GM19351 (cell line): Measurements from ENCODE around the gene SH3BP4.

Experiments
- ATAC-seq: cut with Tn5 transposase; IDR thresholded peaks from one replicate; pipeline ENCODE4 v1.9.1; 2021; ENCODE audit warnings: mild to moderate bottlenecking, moderate library complexity; ENCODE audit not compliant: unreplicated experiment

The SH3BP4 gene

DNA sequence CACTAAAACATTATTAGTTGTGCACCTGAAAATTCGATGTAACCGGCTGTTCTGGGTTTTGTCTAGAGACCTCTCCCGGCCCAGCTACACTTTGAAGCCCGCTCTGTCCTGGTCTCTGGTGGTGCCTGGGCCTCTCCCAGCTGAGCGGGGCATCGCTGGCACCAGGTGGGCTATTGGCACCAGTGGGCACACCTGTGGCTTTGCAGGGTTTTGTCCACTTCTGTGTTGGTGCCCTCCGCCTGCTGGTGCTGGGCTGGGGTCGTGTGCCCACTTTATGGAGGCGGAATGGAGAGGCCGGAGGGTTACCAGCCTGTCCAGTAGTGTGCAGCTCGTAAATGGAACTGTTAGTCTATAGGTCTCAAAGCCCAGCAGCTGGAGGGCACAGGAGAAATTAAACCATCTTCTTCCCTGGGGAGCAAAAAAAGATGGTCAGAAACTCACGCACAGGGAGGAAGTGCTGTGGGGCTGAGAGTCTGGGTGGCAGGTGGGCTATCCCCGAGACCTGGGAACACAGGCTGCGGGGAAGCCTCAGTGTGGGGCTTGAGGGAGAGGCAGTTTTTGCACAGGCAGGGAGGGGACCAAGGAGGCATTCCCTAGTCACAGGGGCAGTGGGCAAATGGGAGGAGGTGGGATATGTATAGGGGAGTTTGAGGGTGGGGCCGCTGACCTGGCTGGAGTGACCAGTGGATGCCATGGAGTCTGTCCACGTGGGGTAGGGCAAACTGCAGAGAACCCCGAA, 30.4 kb downstream of the SH3BP4 start:
- no peak for ATAC-seq

DNA sequence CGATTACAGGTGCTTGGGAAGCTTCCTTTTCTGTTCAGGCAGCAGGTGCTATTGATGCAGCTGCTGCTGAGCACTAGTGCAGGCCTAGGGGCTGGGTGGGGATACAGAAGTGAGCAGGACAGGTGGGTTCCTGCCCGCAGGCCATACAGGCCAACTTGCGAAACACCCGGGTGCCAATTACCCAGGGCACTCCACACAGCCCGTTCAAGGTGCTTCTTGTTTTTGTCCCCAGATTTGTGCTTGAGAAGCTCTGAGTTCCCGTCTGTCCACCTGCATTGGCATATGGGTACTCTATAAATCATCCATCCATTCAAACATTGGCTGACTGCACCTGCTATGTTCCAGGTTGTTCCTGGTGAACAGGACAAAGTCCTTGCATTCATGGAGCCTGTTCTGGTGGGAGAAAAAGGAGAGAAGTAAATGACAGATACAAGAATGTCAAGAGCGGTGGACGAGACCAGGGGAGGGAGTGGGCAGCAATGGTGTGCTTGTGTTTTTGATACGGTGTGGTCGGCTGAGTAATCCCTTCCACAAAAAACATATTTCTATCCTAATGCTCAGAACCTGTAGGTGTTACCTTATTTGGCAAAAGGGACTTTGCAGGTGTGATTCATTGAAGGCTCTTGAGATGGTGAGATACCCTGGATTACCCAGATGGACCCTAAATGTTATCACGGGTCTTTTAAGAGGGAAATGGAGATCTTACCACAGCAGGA, 31.4 kb downstream of the SH3BP4 start:
- ATAC-seq = no peak

DNA sequence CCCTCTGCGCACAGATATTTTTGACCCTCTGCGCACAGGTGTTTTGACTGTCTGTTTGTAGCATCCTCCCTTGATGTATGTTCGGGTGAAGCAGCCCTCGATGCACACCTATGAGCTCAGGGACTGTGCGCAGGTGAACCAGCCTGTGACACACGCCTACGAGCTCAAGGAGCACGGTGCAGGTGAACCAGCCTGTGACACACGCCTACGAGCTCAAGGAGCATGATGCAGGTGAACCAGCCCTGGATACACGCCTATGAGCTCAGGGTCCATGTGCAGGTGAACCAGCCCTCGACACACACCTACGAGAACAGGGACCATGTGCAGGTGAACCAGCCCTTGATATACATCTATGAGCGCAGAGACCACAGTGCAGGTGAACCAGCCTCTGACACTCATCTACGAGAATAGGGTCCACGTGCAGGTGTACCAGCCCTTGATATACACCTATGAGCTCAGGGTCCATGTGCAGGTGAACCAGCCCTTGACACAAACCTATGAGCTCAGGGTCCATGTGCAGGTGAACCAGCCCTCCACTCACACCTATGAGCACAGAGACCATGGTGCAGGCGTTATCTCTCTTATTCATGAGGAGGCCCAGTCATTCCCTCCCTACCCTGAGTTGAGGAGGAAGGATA, 33.9 kb downstream of the SH3BP4 start:
- ATAC-seq = no peak

DNA sequence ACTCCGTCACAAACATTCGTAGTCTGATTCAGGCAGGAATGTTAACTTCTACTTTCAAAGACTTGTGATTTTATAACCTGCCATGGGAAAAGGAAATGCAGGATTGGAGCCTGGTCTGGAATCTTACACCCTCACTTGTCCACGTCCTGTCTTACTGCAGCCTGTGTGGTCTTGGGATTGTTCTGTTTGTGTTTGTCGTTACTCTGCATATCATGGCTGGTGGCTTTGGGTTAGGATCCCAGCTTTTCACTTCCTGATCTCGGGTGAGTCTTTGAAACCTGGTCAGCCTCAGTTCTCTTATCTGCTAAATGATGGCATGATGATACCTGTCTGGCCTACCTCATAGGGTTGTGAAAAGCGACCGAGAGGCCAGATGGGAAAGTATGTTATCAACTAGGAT, 34.6 kb downstream of the SH3BP4 start:
- no peak for ATAC-seq

DNA sequence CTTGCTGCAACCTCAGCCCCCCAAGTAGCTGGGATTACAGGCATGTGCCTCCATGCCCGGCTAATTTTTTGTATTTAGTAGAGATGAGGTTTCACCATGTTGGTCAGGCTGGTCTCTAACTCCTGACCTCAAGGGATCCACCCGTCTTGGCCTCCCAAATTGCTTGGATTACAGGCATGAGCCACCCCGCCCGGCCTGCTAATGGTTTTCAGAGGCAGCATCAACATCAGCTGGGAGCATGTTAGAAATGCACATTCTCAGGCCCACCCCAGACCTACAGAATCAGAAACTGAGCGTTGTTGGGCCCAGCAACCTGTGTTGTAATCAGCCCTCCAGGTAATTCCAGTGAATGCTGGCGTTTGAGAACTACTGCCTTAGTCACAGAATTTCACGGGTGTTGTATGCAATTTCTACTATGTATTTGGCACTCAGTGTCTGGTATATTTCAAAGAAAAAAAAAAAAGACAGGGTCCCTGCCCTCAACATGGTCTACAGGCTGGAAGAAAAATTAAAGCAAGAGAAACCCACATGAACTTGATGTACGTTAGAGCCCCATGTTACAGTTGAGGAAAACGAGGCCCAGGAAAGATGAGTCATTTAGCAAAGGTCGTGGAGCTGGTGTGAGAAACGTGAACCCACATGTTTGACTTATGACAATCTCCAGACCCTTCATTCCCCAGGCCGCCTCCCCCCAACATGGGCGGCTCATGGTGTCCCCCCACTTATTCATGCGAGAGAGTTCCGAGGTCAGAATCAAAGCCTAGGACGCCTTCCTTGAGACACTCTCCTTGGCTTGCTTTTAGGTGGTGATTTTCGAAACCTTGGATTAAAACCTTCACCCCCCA, 35.3 kb downstream of the SH3BP4 start:
- no peak for ATAC-seq

DNA sequence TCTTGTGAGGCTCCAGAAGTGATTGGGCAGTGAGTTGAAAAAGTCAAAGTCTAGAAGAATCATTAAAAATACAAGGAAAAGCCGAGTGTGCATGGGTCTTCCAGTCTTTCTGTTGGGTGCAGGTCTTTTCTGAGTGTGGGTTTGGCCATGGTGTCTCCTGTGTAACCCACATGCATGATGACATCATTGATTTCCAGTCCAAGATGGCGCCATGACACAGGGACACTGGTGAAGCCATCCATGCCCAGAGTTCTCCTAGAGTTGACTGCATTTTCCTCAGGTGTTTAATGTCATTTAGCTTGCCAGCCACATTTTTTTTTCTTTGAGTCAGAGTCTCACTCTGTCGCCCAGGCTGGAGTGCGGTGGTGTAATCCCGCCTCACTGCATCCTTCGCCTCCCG, 35.9 kb downstream of the SH3BP4 start:
- ATAC-seq = no peak

DNA sequence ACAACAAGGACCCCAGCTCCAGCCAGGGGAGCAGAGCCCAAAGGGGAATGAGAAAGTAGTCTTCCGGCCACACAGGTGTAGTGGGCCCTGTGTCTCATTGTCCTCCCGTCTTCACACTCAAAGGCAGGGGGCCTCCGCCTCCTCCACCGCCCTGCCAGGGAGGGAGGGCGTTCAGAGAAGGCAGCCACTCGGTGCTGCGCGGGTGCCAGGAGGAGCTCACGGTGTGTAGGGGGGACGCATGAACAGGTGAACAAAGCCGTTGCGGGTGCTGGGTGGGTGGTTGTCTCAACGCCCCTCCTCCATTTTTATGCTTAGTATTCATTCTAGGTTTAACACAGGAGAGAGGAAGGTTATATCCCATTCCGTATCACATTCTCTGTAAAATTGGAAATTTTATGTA, 36.7 kb downstream of the SH3BP4 start:
- no peak for ATAC-seq

DNA sequence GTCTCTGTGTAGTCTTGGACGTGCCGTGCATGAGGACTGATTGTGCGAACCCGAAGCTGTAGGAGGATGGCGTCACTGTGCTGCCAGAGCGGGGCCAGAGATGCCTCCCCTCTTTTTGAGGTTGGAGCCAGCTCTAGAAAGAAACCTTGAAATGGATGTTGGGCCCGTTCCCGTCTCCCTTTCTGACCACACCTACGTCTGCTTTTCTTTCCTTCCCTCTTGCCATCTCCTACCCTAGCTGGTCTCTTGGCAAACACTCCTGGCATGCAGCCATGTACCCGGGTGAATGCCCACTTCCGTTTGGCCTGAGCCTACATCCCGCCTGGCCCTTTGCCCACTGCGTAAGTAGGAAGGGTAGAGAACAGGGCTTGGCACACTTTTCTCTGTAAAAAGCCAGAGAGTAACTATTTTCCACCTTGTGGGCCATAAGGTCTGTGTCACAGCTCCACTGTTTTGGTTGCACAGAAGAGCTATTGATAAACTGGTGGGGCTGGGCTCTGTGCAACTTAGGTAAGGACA, 37.4 kb downstream of the SH3BP4 start:
- no peak for ATAC-seq

DNA sequence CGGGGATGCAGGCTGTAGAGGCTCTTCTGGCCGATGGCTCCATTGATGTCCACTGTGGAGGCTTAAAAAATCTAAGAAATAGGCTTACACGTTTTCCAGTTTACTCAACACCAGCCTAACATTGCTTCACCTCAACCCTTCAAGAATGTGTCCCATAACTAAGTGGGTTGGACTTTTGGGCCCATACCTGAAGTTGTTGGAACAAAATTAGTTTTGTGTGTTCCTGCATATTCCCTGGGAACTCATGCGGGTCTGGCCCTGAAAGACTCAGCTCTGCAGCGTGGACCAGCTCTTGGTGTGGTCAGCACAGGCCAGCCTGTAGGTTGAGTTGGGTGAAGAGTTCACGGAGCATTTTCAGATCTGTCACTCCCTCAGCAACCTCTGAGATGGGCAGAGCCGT, 38.5 kb downstream of the SH3BP4 start:
- no peak for ATAC-seq

DNA sequence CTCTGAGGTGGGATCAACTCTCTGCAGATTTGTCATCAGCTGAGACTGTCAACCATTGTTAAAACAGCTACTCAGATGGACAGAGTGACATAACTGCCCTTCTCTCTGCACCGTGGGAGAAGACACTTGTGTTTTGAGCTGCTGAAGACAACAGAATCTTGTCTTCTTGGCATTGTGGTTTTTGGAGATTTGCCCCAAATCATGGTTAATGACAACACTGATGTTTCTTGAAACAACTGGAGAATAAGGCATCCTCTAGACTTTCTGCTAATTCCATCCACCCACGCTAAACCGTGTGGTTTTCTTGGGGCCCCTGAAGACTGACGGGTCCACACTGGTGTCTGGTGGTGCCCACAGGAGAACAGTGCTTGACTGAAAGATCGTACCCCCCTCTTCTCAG, 39.5 kb downstream of the SH3BP4 start:
- ATAC-seq = no peak

DNA sequence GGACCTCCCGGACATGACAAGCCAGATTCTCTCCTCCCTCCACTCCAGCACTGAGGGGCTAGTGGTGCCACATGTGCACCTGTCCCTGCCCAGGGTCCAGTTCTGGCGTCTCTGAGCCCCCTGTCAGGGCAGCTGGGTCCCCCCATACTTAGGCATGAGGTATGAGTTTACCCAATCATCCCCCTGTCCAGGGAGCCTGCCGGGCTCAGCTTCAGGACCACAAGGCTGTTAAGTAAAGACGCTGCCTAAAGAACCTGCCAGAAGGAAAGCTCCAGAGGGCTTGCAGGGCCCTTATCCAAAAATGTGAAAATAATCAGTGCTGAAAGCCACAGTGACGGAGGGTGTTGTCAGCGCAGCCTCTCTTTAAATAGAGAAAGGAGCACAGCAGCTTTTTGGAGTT, 40.0 kb downstream of the SH3BP4 start:
- ATAC-seq = no peak

DNA sequence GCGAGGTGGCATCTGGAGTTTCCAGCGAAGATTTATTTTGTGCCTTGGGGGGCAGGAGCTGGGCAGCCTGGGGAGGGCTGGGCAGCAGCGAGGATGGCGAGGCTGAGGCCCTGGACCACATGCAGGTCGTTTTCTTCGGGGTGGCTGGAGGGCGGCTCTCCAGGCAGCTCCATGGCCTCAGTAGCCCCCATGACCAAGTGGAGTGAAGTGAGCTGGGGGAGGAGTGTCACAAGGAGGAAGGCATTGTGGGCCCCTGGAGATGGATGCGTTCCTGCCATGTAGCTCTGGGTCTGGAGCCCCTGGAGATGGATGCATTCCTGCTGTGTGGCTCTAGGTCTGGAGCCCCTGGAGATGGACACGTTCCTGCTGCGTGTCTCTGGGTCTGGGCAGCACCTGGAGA, 40.4 kb downstream of the SH3BP4 start:
- no peak for ATAC-seq

DNA sequence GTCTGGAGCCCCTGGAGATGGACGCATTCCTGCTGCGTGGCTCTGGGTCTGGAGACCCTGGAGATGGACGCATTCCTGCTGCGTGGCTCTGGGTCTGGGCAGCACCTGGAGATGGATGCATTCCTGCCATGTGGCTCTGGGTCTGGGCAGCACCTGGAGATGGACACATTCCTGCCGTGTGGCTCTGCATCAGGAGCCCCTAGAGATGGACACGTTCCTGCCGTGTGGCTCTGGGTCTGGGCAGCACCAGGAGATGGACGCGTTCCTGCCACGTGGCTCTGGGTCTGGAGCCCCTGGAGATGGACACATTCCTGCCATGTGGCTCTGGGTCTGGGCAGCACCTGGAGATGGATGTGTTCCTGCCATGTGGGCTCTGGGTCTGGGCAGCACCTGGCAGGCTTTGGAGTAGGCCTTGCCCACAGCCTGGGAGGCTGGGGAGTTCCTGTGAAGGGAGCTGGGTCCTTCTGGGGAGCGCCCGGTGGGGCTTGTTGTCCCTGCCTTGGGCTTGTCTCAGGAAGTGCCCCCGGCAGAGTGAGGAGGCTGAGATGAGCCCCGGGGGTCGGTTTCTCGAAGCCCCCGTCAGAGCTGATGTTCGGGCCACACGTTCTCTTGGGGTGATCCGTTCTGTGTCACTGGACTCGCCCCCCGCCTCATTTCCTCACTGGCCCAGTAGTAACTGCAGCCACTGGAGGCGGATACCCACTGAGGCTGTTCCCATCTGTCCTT, 41.0 kb downstream of the SH3BP4 start:
- no peak for ATAC-seq

DNA sequence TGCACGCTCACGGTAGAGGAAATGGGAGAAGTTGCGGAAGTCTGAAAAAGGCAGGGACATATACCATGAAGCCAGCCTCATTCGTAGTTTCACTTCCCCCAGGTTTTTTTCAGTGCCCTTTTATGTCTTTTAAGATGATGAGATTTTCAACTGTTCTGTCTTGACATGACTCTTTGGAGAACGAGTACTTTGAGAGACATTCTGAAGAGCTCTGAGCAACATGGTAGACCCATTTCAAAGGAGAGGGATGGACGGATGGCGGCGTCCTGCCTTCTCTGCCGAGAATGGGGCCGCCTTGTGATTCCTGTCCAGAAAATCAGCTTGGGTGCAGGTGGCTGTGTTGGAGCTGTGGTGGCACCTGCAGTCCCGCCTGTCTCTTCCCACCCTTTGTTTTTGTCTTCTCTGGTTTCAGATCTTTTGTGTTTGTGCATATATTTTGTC, 41.7 kb downstream of the SH3BP4 start:
- no peak for ATAC-seq

DNA sequence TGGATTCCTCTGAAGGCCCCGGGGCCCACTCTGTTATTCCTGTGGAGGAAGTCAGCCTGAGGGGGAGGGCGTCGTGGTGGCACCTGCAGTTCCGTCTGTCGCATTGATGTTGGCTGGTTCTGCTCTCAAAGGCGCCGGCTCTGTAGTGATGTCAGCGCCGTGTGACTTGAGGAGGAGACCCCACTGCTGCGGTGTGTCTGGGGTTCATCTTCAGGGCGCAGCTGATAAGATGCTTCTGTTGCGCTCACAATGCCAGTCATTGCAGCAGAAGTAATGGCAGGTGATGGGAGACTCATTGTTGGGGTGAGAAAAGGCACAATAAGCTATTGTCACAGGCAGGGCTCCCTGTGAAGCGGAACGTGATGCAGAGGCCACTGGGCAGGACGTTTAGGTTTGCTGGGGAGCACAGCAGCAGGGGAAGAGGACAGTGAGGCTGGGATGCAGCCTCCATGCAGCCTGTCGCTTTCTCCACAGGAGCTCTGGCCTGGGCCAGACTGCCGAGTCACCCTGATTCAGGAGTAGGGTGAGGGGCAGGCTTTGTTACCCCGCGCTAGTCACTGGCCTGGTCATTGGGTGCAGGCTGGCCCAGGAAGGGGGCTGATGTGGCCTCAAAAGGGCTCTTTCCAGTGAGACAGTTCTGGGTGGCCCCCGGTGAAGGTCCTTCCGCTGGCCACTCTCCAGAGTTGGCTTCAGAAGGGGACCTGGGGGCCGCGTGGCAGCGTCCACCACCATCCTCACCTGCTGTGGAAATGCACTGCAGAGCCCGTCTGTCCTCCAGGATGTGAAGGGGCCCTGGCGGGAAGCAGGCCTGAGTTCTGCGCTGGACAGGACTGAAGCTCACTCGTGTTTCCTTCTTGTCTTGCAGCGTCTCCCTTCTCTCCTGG, 42.9 kb downstream of the SH3BP4 start:
- no peak for ATAC-seq

DNA sequence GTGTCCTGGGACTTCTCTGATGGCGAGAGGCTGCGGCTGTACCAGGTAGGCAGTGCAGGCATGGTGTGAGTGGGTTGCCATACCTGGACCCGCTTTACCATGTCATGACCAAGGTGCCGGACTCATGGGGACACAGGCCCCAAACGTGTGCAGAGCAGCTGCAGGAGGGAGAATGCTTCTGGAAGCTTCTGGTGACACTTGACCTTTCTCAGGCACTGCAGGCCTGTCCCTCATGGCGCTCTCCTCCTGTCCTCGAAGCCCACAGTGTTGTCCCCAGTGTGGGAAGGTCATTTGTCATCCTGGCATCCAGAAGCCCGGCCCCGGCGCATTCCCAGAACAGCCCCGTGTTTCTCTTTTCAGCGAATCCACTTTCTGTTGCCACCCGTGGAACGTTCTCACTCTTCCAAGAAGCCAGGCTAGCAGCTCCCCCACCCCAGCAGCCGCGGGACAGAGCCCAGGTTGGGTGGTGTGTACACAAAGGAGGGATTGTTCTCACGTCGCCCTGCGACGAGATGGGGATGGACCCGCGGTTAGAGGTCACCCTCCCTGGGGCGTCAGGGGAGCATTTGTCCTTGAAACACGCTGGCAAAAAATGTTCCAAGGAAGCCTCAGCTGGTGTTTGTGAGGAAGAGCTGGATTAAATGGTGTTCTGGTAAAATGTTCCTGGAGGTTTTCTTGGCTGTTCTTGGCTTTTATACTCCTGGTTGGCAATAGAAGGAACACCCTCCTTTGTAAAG, 43.7 kb downstream of the SH3BP4 start:
- no peak for ATAC-seq

DNA sequence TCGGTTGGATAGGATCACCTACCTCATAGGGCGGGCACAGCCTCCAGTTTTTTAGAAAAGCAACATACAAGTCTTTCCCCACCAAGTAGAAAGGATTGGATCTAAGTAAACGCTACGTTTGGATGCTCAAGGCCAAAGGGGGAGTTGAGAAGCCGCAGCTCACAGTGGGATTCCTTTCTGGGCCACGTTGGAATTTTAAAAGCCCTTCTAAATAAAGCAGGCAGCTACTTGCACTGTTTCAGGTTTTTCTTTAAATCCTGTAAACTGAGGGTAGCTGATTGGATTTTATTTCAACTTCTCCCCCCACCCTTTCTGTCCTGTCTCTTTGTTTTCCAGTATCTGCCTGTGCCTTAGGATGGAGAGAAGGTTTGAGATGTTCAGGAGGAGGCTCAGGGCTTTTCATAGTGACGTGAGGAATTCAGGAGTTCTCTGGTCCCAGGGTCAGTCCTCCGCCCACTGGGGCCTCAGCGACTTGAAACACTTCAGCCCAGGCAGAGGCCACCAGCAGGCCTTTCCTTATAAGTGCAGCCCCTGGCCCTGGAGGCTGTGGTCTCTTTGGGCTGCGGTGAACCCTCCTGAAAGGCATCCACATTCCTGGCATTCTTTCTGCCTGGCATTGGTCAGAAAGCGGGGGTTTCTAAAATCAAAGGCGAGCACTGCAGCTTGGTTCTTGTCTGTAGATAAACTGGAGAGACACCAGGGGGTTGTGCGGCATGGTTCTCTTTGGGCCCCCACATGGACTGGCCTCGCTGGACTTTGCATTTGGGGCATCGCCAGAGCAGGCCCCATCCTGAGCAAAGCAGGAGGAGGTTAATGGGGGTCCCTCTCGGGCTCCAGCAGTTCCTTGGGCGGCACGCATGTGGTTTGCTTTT, 44.5 kb downstream of the SH3BP4 start:
- ATAC-seq = no peak

DNA sequence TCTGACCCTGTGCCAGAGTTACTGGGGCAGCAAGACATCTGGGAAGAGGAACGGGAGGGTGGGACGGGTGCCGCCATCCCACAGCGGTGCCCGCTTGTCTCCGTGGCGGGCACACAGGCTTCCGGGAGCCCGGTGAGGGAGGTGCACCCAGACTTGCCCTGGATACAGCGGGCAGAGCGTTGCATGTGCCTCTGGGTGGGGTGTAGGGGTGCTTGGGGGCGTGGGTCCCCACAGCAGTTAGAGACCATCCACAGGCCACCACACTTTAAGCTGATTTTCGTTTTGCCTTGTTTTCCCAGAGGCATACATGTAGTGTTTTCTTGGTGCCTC, 45.1 kb downstream of the SH3BP4 start:
- ATAC-seq = no peak
